GM23248 (cell line): ENCODE measurements around the gene CALHM3. TPM values are rescaled to one million over a fixed set of nuclear protein-coding genes. Genes with fewer than 3 reads are reported as not detected.

Source experiments
- DNase-seq: peaks from one replicate; pipeline ENCODE4 v3.0.0-alpha.2; 2015
- H2AFZ ChIP-seq: fragments of 200-600 bp; sonication (generic); 2 replicates; pipeline ENCODE4 v1.6.1; 2016; ENCODE audit warnings: antibody characterized with exemption
- H3F3A ChIP-seq: fragments of 200-600 bp; sonication (generic); 2 replicates; pipeline ENCODE4 v1.6.1; 2016; ENCODE audit warnings: mild to moderate bottlenecking, antibody characterized with exemption, mixed run types; ENCODE audit not compliant: insufficient read depth
- H3K27ac ChIP-seq: fragments of 200-600 bp; sonication (generic); 2 replicates; pipeline ENCODE4 v1.5.1; 2016; ENCODE audit warnings: mild to moderate bottlenecking
- H3K27me3 ChIP-seq: fragments of 200-600 bp; sonication (generic); replicated peaks from 2 replicates; pipeline ENCODE4 v1.6.1; 2016; ENCODE audit warnings: mild to moderate bottlenecking; ENCODE audit not compliant: insufficient read depth
- H3K36me3 ChIP-seq: fragments of 200-600 bp; sonication (generic); 2 replicates; pipeline ENCODE4 v1.6.1; 2016; ENCODE audit warnings: low read depth, mild to moderate bottlenecking
- H3K4me1 ChIP-seq: fragments of 200-600 bp; sonication (generic); 2 replicates; pipeline ENCODE4 v1.6.1; 2016; ENCODE audit warnings: mild to moderate bottlenecking; ENCODE audit not compliant: insufficient read depth
- H3K4me2 ChIP-seq: fragments of 200-600 bp; sonication (generic); one replicate; pipeline ENCODE4 v1.6.1; 2016; ENCODE audit warnings: mild to moderate bottlenecking; ENCODE audit not compliant: unreplicated experiment
- H3K4me3 ChIP-seq: fragments of 200-600 bp; sonication (generic); 2 replicates; pipeline ENCODE4 v1.5.1; 2016; ENCODE audit warnings: mild to moderate bottlenecking
- H3K79me2 ChIP-seq: fragments of 200-600 bp; sonication (generic); 2 replicates; pipeline ENCODE4 v1.6.1; 2016; ENCODE audit warnings: mild to moderate bottlenecking; ENCODE audit not compliant: insufficient read depth
- H3K9ac ChIP-seq: fragments of 200-600 bp; sonication (generic); 2 replicates; pipeline ENCODE4 v1.6.1; 2016; ENCODE audit warnings: mild to moderate bottlenecking
- H3K9me2 ChIP-seq: fragments of 200-600 bp; sonication (generic); 2 replicates; pipeline ENCODE4 v1.6.1; 2016; ENCODE audit warnings: mixed run types, mild to moderate bottlenecking, moderate library complexity; ENCODE audit not compliant: insufficient read depth
- H3K9me3 ChIP-seq: fragments of 200-600 bp; sonication (generic); one replicate; pipeline ENCODE4 v1.6.1; 2017; ENCODE audit warnings: low read depth
- H4K20me1 ChIP-seq: fragments of 200-600 bp; sonication (generic); 2 replicates; pipeline ENCODE4 v1.6.0; 2016; ENCODE audit not compliant: insufficient read depth
- EZH2 ChIP-seq: fragments of 200-600 bp; sonication (generic); IDR thresholded peaks from 2 replicates; pipeline ENCODE4 v1.6.1; 2018; ENCODE audit warnings: antibody characterized with exemption, mild to moderate bottlenecking; ENCODE audit not compliant: insufficient read depth, poor library complexity, severe bottlenecking
- EZH2phosphoT487 ChIP-seq: fragments of 200-600 bp; sonication (generic); IDR thresholded peaks from 2 replicates; pipeline ENCODE4 v1.6.1; 2018; ENCODE audit warnings: antibody characterized with exemption, moderate library complexity, mild to moderate bottlenecking, low read depth; ENCODE audit not compliant: insufficient read depth
- WGBS, 2 experiments: methylation state at CpG; one replicate each; pipeline ENCODE4 v1.1.6; 2015 to 2017; ENCODE audit warnings: low lambda C conversion rate in 2 of 2, low coverage in 1 of 2; ENCODE audit errors: missing lambda C conversion rate in 2 of 2; 5-methylcytosine and 5-hydroxymethylcytosine counted together
- in situ Hi-C: fragments of 300-500 bp; cut with MboI; formaldehyde crosslinking; loops from 2 replicates; pipeline ENCODE4 v1.15.0; 2020
- polyA plus RNA-seq: library from polyadenylated mRNA; unstranded; fragments of >200 nt; fragmentation: Nextera tagmentation; extraction: Ambion mirVana; gene quantifications from 2 replicates; pipeline ENCODE4 v1.2.1, GENCODE V29; 2016
- total RNA-seq: library from RNA; depleted of rRNA; stranded (reverse); fragments of >200 nt; shearing (Covaris generic); gene quantifications from 2 replicates; pipeline ENCODE4 v1.2.3, GENCODE V29; 2014

The CALHM3 gene
- total and polyA plus RNA-seq, 2 experiments from 2014 or later, result not detected

DNA sequence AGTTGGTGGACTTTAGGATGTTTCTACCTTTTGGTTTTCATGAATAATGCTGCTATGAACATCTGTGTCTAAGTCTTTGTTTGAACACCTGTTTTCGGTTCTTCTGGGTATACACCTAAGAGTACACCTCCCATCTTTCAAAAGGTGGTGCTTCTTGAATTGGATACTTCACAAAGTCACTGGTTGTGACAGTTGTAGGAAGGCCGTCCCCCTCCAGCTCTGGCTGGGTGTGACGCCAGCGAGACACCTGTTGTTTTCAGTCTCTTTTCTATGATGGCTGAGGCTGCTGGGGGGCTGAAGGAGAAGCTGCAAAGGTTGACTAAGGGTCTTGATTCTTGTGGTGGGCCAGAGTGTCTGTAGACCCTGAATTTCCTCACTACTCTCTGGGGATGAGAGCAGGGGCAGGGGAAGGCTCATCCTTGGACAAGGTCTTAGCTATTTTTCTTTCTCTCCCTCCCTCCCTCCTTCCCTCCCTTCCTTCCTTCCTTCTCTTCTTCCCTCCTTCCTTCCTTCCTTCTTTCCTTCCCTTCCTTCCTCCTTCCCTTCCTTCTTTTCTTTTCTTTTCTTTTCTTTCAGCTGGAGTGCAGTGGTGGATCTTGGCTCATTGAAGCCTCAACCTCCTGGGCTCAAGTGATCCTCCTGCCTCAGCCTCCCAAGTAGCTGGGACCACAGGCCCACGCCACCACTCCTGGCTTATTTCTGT is 20.0 kb upstream of the CALHM3 start:
- no peaks in the 10 kb centered on the region for H4K20me1 ChIP-seq
- H3F3A ChIP-seq, result no peaks in the 10 kb centered on the region
- in situ Hi-C loops, result no loop called here
- 90 to 97% methylated on average over 5 of the region's 5 CpGs for WGBS, 2 experiments
- H2AFZ ChIP-seq, result no peak overlapping the region
- H3K9me3 ChIP-seq, result no peaks in the 10 kb centered on the region
- no peak overlapping the region for H3K9ac ChIP-seq
- H3K36me3 ChIP-seq, result no peaks in the 10 kb centered on the region
- no peak overlapping the region for H3K4me2 ChIP-seq
- no peak overlapping the region for H3K27ac ChIP-seq
- no peak for DNase-seq
- no peak for TF ChIP-seq EZH2
- no peak for TF ChIP-seq EZH2phosphoT487
- no peaks in the 10 kb centered on the region for H3K79me2 ChIP-seq
- no peaks in the 10 kb centered on the region for H3K9me2 ChIP-seq
- no peak overlapping the region for H3K4me3 ChIP-seq
- peaks cover 41% of the 10 kb centered on the region for H3K27me3 ChIP-seq
- no peaks in the 10 kb centered on the region for H3K4me1 ChIP-seq

DNA sequence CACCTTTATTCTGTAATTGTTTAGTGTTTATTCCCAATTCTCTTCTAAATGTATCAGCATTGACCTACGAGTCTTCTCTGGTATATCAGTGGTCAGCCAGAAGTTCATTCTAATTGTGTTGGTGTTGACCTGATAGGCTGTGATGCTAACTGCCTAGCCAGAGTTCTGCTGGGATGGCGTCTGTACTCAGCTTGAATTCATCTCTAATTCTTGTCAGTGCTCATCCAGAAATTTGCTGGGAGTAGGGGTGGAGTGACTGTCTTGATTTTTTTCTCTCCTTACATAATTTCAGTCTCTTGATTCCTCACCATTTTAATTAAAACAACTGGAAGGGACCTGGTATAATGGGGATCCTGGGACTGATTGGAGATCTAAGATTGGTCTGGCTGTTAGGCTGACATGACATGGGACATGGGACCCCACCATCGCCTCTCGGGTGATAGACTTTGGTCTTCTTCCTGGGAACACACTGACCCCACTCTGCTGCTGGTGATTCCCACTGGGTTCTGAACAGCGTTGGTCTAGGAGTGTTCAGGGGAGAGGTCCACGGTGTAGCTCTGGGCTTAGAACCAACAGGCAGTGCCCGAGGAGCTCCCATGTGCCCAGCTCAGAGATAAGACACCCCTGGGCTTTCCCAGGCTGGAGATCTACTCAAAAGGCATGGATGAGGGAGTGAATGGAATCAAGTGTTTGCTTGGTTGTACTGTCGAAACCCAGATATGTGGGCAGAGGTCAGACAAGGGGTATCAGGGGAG is 18.3 kb upstream of the CALHM3 start:
- H2AFZ ChIP-seq, result no peak overlapping the region
- H3F3A ChIP-seq, result peaks cover 9% of the 10 kb centered on the region
- 52 to 60% methylated on average over 8 of the region's 8 CpGs for WGBS, 2 experiments
- H3K4me3 ChIP-seq, result no peak overlapping the region
- H3K27ac ChIP-seq, result no peak overlapping the region
- H3K4me2 ChIP-seq, result no peak overlapping the region
- no peak for DNase-seq
- no peaks in the 10 kb centered on the region for H3K79me2 ChIP-seq
- no peaks in the 10 kb centered on the region for H3K36me3 ChIP-seq
- no peaks in the 10 kb centered on the region for H3K9me2 ChIP-seq
- H4K20me1 ChIP-seq, result no peaks in the 10 kb centered on the region
- H3K4me1 ChIP-seq, result peaks cover 5% of the 10 kb centered on the region
- no peak overlapping the region for H3K9ac ChIP-seq
- in situ Hi-C loops, result no loop called here
- peaks cover 36% of the 10 kb centered on the region for H3K27me3 ChIP-seq
- TF ChIP-seq EZH2 (no peak), EZH2phosphoT487 (no peak)
- no peaks in the 10 kb centered on the region for H3K9me3 ChIP-seq

GRCh38 chr10:103495321-103495720 is 16.3 kb upstream of the CALHM3 start:
- H3F3A ChIP-seq, result peaks cover 11% of the 10 kb centered on the region
- no peak overlapping the region for H2AFZ ChIP-seq
- DNase-seq, result no peak
- no peaks in the 10 kb centered on the region for H3K79me2 ChIP-seq
- no peak overlapping the region for H3K9ac ChIP-seq
- H3K4me2 ChIP-seq, result no peak overlapping the region
- H3K4me3 ChIP-seq, result no peak overlapping the region
- H4K20me1 ChIP-seq, result no peaks in the 10 kb centered on the region
- TF ChIP-seq EZH2phosphoT487 (no peak), EZH2 (no peak)
- peaks cover 12% of the 10 kb centered on the region for H3K4me1 ChIP-seq
- H3K36me3 ChIP-seq, result no peaks in the 10 kb centered on the region
- WGBS, 2 experiments, result 90 to 95% methylated on average over 3 of the region's 3 CpGs
- no peaks in the 10 kb centered on the region for H3K9me2 ChIP-seq
- no peak overlapping the region for H3K27ac ChIP-seq
- H3K9me3 ChIP-seq, result no peaks in the 10 kb centered on the region
- H3K27me3 ChIP-seq, result peaks cover 36% of the 10 kb centered on the region
- in situ Hi-C loops, result no loop called here

- peaks cover 36% of the 10 kb centered on the region for H3K27me3 ChIP-seq
- H3K4me2 ChIP-seq, result peak overlapping the region; percentile 65
- peak overlapping the region; percentile 59 for H2AFZ ChIP-seq
Measured at GRCh38 chr10:103493916-103494877, 15.2 kb upstream of the CALHM3 start.

More at GRCh38 chr10:103493916-103494877, 15.2 kb upstream of the CALHM3 start:
- peak overlapping the region; percentile 66 for H3K4me3 ChIP-seq
- no peak overlapping the region for H3K27ac ChIP-seq
- 8 to 10% methylated on average over 43 to 67 of the region's 92 CpGs for WGBS, 2 experiments
- peaks cover 11% of the 10 kb centered on the region for H3F3A ChIP-seq
- peak; percentile 45 for DNase-seq
- H3K36me3 ChIP-seq, result no peaks in the 10 kb centered on the region
- H3K9ac ChIP-seq, result 0 out of 2 replicates have a peak overlapping the region, but pooled peaks have one; percentile 25
- H3K9me3 ChIP-seq, result no peaks in the 10 kb centered on the region
- no peaks in the 10 kb centered on the region for H3K79me2 ChIP-seq
- in situ Hi-C loops, result no loop called here
- no peaks in the 10 kb centered on the region for H4K20me1 ChIP-seq
- peaks cover 12% of the 10 kb centered on the region for H3K4me1 ChIP-seq
- no peak for TF ChIP-seq EZH2
- no peak for TF ChIP-seq EZH2phosphoT487
- H3K9me2 ChIP-seq, result no peaks in the 10 kb centered on the region
